ENCODE results near the gene C14orf93. TPM values are rescaled to one million over a fixed set of nuclear protein-coding genes. Genes with fewer than 3 reads are reported as not detected.

The C14orf93 gene
- total RNA-seq, 2 donors from 2014 or later = 15.1 to 17.6 TPM

GRCh38 chr14:23045419-23046357, 35.7 kb upstream of the C14orf93 start:
- WGBS = 86% methylated on average over 13 of the region's 13 CpGs
- no peak overlapping the region for H3K27ac ChIP-seq

DNA sequence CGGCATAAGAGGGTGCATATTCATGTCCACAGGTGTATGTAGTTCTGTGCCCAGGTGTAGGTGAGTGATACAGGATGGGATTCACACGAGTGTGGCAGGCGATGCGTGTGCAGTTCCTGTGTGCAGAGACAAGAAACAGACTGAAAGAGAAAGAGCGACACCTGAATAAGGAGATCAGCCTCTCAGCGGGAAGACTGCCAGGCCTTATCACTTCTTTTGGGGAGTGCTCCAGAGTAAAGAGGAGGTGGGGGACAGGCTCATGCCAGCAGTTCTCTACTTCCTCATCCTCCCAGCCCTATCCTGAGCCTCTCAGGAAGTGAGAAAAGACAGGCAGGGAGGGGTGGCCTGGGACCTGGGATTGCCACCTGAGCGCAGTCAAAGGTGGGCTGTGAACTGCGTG, 34.9 kb upstream of the C14orf93 start:
- 81% methylated on average over 8 of the region's 8 CpGs for WGBS
- intact Hi-C loops (cut with DNase I) = no loop called here
- DNase-seq (ENCODE audit: low spot score) = no peak

More at GRCh38 chr14:23045419-23046357, 35.7 kb upstream of the C14orf93 start:
- intact Hi-C loops (cut with DNase I) = no loop called here
- no peaks in the 10 kb centered on the region for H3K36me3 ChIP-seq
- no peaks in the 10 kb centered on the region for H3K4me1 ChIP-seq (replicated peaks)
- no peaks in the 10 kb centered on the region for H3K9me3 ChIP-seq
- H3K27me3 ChIP-seq (replicated peaks; ENCODE audit: insufficient read depth) = no peaks in the 10 kb centered on the region
- H3K4me3 ChIP-seq = no peak overlapping the region
- no peak for DNase-seq (ENCODE audit: low spot score)
- no peak for TF ChIP-seq POLR2A (IDR thresholded peaks at IDR 0.05)
- no peak for TF ChIP-seq CTCF (IDR thresholded peaks at IDR 0.05)
- TF ChIP-seq POLR2AphosphoS5 (IDR thresholded peaks at IDR 0.05) = no peak

GRCh38 chr14:23043754-23044153, 33.8 kb upstream of the C14orf93 start:
- H3K4me3 ChIP-seq = no peak overlapping the region
- WGBS = 75% methylated on average over 3 of the region's 3 CpGs
- H3K4me1 ChIP-seq (replicated peaks) = no peaks in the 10 kb centered on the region
- intact Hi-C loops (cut with DNase I) = no loop called here
- TF ChIP-seq POLR2A (IDR thresholded peaks at IDR 0.05) = no peak
- no peak for TF ChIP-seq POLR2AphosphoS5 (IDR thresholded peaks at IDR 0.05)
- no peak for TF ChIP-seq CTCF (IDR thresholded peaks at IDR 0.05)
- no peaks in the 10 kb centered on the region for H3K9me3 ChIP-seq
- H3K27me3 ChIP-seq (replicated peaks; ENCODE audit: insufficient read depth) = no peaks in the 10 kb centered on the region
- H3K36me3 ChIP-seq = no peaks in the 10 kb centered on the region
- no peak overlapping the region for H3K27ac ChIP-seq
- DNase-seq (ENCODE audit: low spot score) = no peak

More for the DNA sequence above, 34.9 kb upstream of the C14orf93 start:
- no peak overlapping the region for H3K27ac ChIP-seq
- H3K4me3 ChIP-seq = no peak overlapping the region
- no peaks in the 10 kb centered on the region for H3K9me3 ChIP-seq
- H3K27me3 ChIP-seq (replicated peaks; ENCODE audit: insufficient read depth) = no peaks in the 10 kb centered on the region
- no peaks in the 10 kb centered on the region for H3K36me3 ChIP-seq
- TF ChIP-seq CTCF (IDR thresholded peaks at IDR 0.05) = no peak
- H3K4me1 ChIP-seq (replicated peaks) = no peaks in the 10 kb centered on the region

GRCh38 chr14:23043145-23043544, 33.2 kb upstream of the C14orf93 start:
- H3K4me1 ChIP-seq (replicated peaks) = no peaks in the 10 kb centered on the region
- no peak overlapping the region for H3K27ac ChIP-seq
- DNase-seq (ENCODE audit: low spot score) = no peak
- intact Hi-C loops (cut with DNase I) = no loop called here
- no peaks in the 10 kb centered on the region for H3K9me3 ChIP-seq
- WGBS = 89% methylated on average over 6 of the region's 6 CpGs
- H3K36me3 ChIP-seq = no peaks in the 10 kb centered on the region
- TF ChIP-seq POLR2A (IDR thresholded peaks at IDR 0.05) (no peak), CTCF (IDR thresholded peaks at IDR 0.05) (no peak), POLR2AphosphoS5 (IDR thresholded peaks at IDR 0.05) (no peak)
- H3K4me3 ChIP-seq = no peak overlapping the region
- H3K27me3 ChIP-seq (replicated peaks; ENCODE audit: insufficient read depth) = no peaks in the 10 kb centered on the region
